COR-L47 (cell line): ENCODE data around the gene TSPAN14.

Source experiments
- DNase-seq: peaks from one replicate; lab custom pipeline; 2025; lab: John Stamatoyannopoulos, UW

TSPAN14 gene

GRCh38 chr10:80504158-80504811 lies 50.2 kb downstream of the TSPAN14 start:
- DNase-seq, result no peak

GRCh38 chr10:80504897-80505465 lies 50.9 kb downstream of the TSPAN14 start:
- DNase-seq, result no peak

- DNase-seq, result no peak
Measured at GRCh38 chr10:80506189-80506575, 52.1 kb downstream of the TSPAN14 start.

GRCh38 chr10:80506836-80507487 lies 52.9 kb downstream of the TSPAN14 start:
- DNase-seq, result no peak

- DNase-seq, result no peak
Measured at GRCh38 chr10:80509108-80509402, 54.9 kb downstream of the TSPAN14 start.

GRCh38 chr10:80509403-80510161 lies 55.5 kb downstream of the TSPAN14 start:
- DNase-seq, result no peak

- no peak for DNase-seq
Measured at GRCh38 chr10:80512031-80512526, 58.0 kb downstream of the TSPAN14 start.

GRCh38 chr10:80513106-80513505 lies 59.0 kb downstream of the TSPAN14 start:
- DNase-seq, result no peak

GRCh38 chr10:80515511-80515910 lies 61.4 kb downstream of the TSPAN14 start:
- DNase-seq, result no peak

- no peak for DNase-seq
Measured at GRCh38 chr10:80515941-80516340, 61.8 kb downstream of the TSPAN14 start.

GRCh38 chr10:80516506-80517075 lies 62.5 kb downstream of the TSPAN14 start:
- no peak for DNase-seq

- DNase-seq, result no peak
Measured at GRCh38 chr10:80517416-80518142, 63.5 kb downstream of the TSPAN14 start.

GRCh38 chr10:80518143-80518806 lies 64.2 kb downstream of the TSPAN14 start:
- DNase-seq, result no peak

GRCh38 chr10:80518807-80519360 lies 64.8 kb downstream of the TSPAN14 start:
- DNase-seq, result no peak

GRCh38 chr10:80519936-80520650 lies 66.0 kb downstream of the TSPAN14 start:
- no peak for DNase-seq

GRCh38 chr10:80520661-80521470 lies 66.8 kb downstream of the TSPAN14 start:
- no peak for DNase-seq

- no peak for DNase-seq
Measured at GRCh38 chr10:80522756-80523363, 68.8 kb downstream of the TSPAN14 start.

GRCh38 chr10:80523773-80524172 lies 69.7 kb downstream of the TSPAN14 start:
- no peak for DNase-seq
